HG02588 (cell line): ENCODE data around the gene SOCS1.

ENCODE experiments used
- ATAC-seq: cut with Tn5 transposase; IDR thresholded peaks from one replicate; pipeline ENCODE4 v1.9.1; 2021; ENCODE audit warnings: mild to moderate bottlenecking, moderate library complexity; ENCODE audit not compliant: unreplicated experiment

Gene SOCS1

GRCh38 chr16:11208916-11209665, 46.9 kb downstream of the SOCS1 start:
- no peak for ATAC-seq

GRCh38 chr16:11207646-11208045, 48.4 kb downstream of the SOCS1 start:
- no peak for ATAC-seq

GRCh38 chr16:11205754-11206581, 50.0 kb downstream of the SOCS1 start:
- ATAC-seq = no peak

- ATAC-seq = no peak
These were observed 50.8 kb downstream of the SOCS1 start for GRCh38 chr16:11205065-11205699.

- ATAC-seq = no peak
These were observed 51.4 kb downstream of the SOCS1 start for GRCh38 chr16:11204513-11205047.
